Subcutaneous abdominal adipose tissue (tissue), 5 donors: ENCODE measurements around the gene THBS2.
"Not testable (repeated sequence)": the region's sequence is repeated elsewhere in the genome, so short reads cannot be mapped to it uniquely, and the experiment has no call there.

ENCODE experiments used
- H3K27ac ChIP-seq: one replicate; pipeline ENCODE4 v1.7.0; 2013; ENCODE audit warnings: low read depth, mild to moderate bottlenecking, inconsistent platforms, low read length, moderate library complexity
- H3K27me3 ChIP-seq, 5 donors: one replicate each; pipeline ENCODE4 v1.7.0; 2013; ENCODE audit warnings: low read length in 5 of 5, inconsistent platforms in 1 of 5; ENCODE audit not compliant: control insufficient read depth in 5 of 5, insufficient read depth in 4 of 5
- H3K36me3 ChIP-seq, 5 donors: one replicate each; pipeline ENCODE4 v1.7.0; 2013; ENCODE audit warnings: low read length in 5 of 5; ENCODE audit not compliant: control insufficient read depth in 5 of 5, insufficient read depth in 5 of 5
- H3K4me1 ChIP-seq, 5 donors: one replicate each; pipeline ENCODE4 v1.7.0; 2013; ENCODE audit warnings: low read length in 5 of 5, mild to moderate bottlenecking in 3 of 5, moderate library complexity in 1 of 5; ENCODE audit not compliant: control insufficient read depth in 5 of 5, insufficient read depth in 5 of 5
- H3K4me3 ChIP-seq, 5 donors: one replicate each; pipeline ENCODE4 v1.7.0; 2013; ENCODE audit warnings: low read length in 5 of 5, low read depth in 1 of 5
- H3K9ac ChIP-seq, 5 donors: one replicate each; pipeline ENCODE4 v1.7.0; 2013; ENCODE audit warnings: low read length in 5 of 5, mild to moderate bottlenecking in 4 of 5, moderate library complexity in 3 of 5
- H3K9me3 ChIP-seq, 5 donors: one replicate each; pipeline ENCODE4 v1.7.0; 2013; ENCODE audit warnings: low read length in 5 of 5; ENCODE audit not compliant: control insufficient read depth in 5 of 5
- donor health status: healthy.
- donor health status: healthy.
- donor health status: healthy.
- donor health status: healthy.
- donor health status: healthy.

THBS2 gene

DNA sequence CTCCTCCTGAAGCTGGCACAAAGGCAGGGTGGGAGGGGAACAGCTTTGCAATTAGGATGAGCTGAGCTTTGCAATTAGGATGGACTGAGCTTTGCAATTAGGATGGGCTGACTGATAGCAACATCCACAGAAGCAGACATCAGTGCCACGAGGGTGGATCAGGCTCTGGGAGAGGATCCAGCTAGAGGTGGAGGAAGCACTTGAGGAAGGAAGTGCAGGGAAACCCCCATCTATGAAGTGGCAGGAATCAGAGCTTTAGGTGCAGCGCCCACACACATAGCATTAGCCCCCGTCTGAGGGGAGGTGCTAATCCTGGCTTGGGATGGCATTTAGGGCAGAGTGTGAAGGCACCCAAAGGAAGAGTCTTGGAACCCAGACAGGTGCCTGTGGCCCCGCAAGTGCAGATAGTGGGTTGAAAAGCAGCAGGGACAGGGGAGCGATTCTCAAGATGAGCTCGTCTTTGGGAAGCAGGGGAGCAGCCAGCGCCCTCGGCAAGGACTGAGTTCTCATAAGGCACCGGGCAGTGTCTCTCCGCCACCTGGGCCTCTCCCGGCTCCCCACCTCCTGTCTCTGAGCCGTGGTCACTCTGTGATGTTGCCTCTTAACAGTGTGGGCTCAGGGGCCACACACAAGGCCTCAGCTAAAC lies 12.0 kb upstream of the THBS2 start:
- H3K36me3 ChIP-seq, result no peaks in the 10 kb centered on the region
- H3K4me3 ChIP-seq, result no peak overlapping the region
- H3K9me3 ChIP-seq, result no peaks in the 10 kb centered on the region
- no peaks in the 10 kb centered on the region for H3K27me3 ChIP-seq
- H3K9ac ChIP-seq, result no peak overlapping the region
- H3K4me1 ChIP-seq, result peaks cover 0 to 8% (median 5%) of the 10 kb centered on the region in 5 donors
- H3K27ac ChIP-seq, result no peak overlapping the region

DNA sequence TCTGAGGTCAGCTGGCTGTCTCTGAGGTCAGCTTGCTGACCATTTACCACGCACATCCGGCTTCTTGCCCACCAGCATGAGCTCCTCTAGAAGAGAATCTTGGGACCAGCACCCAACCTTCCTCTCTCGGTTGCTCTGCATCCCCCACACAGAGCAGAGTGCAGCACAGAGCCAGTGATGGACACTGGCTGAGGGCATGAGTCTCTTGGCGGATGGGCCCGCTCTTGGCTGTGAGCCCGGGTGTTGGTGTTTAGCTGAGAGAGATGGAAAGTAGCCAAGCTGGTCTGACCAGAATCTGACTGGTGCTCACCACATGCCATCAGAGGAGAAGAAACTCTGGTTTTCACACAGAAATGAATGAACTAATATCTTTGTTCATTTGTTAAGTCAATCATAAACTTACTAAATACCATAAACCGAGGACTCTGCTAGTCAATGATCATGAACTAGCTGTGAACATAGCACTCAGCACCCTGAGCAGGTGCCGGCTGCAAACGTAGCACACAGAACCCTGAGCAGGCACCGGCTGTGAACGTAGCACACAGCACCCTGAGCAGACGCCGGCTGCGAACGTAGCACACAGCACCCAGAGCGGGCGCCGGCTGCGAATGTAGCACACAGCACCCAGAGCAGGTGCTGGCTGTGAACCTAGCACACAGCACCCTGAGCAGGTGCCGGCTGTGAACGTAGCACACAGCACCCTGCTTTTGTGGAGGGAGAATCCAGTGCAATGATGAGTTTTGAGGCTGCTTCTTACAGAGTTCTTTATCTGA lies 10.4 kb upstream of the THBS2 start:
- Histone ChIP-seq H3K4me3 (no peak overlapping the region), H3K36me3 (no peaks in the 10 kb centered on the region), H3K9me3 (no peaks in the 10 kb centered on the region), H3K9ac (no peak overlapping the region), H3K4me1 (peaks cover 0 to 2% (median 1%) of the 10 kb centered on the region in 5 donors), H3K27me3 (no peaks in the 10 kb centered on the region), H3K27ac (no peak overlapping the region)

DNA sequence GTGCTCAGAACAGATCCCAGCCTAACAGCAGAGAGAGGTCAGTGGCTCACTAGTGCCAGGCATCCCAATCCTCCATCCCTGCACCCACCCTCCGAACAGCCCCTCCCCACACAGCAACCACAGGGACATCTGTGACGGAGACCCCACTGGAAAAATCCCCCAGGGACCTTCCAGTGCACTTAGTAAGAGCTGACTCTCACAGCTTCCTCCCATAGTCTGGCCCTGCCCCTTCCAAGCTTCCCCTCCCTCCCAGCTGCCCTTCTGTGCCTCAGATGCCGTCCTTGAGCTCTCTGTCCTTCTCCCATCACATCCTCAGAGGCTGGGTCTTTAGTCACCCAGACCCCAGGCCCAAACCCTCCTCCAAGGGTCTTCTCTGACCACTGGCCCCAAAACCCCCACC lies 9.7 kb upstream of the THBS2 start:
- no peak overlapping the region for H3K27ac ChIP-seq
- H3K9ac ChIP-seq, result no peak overlapping the region
- H3K27me3 ChIP-seq, result no peaks in the 10 kb centered on the region
- no peaks in the 10 kb centered on the region for H3K9me3 ChIP-seq
- no peak overlapping the region for H3K4me3 ChIP-seq
- no peaks in the 10 kb centered on the region for H3K36me3 ChIP-seq
- H3K4me1 ChIP-seq, result no peaks in the 10 kb centered on the region

DNA sequence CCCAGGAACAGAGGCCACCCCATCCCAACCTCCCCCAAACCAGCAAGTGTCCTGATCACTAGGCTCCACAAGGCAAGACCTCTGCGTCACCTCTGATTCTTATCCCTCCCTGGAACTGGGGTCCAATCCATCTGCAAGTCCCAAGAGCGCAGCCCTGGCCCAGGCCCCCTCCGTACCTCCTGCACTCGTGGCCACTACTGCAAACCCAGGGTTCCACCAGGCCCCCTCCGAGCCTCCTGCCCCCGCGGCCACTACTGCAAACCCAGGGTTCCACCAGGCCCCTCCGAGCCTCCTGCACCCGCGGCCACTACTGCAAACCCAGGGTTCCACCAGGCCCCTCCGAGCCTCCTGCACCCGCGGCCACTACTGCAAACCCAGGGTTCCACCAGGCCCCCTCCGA lies 9.0 kb upstream of the THBS2 start:
- H3K4me1 ChIP-seq, H3K9ac ChIP-seq, H3K27ac ChIP-seq, H3K27me3 ChIP-seq, H3K9me3 ChIP-seq, H3K36me3 ChIP-seq, H3K4me3 ChIP-seq: not testable (repeated sequence)

DNA sequence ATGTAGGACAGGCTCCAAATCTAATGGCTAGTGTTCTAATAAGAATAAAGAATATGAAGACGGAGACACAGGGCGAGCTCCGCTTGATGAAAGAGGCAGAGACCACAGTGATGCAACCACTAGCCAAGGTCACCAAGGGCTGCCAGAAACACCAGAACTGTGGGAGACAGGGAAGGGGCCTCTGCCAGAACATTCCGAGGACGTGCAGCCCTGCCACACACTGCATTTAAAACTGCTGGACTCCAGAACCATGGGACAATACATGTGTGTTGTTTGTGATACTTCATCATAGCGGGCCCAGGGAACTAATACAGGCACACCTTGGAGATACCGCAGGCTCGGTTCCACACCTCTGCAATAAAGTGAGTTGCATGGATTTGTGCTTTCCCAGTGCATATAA lies 2.9 kb upstream of the THBS2 start:
- Histone ChIP-seq H3K27me3 (peaks cover 19 to 35% (median 23%) of the 10 kb centered on the region in 5 donors), H3K27ac (no peak overlapping the region), H3K9me3 (peaks cover 0 to 4% (median 0%) of the 10 kb centered on the region in 5 donors), H3K4me3 (no peak overlapping the region), H3K36me3 (no peaks in the 10 kb centered on the region), H3K4me1 (peaks cover 0 to 17% (median 15%) of the 10 kb centered on the region in 5 donors), H3K9ac (no peak overlapping the region)

DNA sequence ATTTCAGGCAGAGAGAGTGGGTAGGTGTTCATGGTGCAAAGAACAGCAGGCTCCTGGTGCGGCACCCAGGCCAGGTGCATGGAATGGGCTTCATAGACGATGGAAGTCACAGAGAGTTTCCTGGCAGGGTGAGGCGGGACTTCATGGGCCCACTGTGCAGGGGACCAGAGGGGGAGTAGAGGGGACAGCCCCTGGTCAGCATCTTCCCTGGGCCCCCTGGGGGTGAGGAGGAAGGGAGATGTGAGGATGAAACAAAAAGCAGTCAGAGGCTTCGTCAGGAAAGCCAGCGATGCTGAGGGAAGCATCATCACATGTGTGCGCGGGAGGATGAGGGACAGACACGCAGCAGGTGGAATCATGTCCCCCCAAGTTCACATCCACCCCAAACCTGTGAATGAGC lies 2.4 kb upstream of the THBS2 start:
- Histone ChIP-seq H3K9ac (no peak overlapping the region), H3K27me3 (peaks cover 19 to 38% (median 23%) of the 10 kb centered on the region in 5 donors), H3K4me3 (no peak overlapping the region)

DNA sequence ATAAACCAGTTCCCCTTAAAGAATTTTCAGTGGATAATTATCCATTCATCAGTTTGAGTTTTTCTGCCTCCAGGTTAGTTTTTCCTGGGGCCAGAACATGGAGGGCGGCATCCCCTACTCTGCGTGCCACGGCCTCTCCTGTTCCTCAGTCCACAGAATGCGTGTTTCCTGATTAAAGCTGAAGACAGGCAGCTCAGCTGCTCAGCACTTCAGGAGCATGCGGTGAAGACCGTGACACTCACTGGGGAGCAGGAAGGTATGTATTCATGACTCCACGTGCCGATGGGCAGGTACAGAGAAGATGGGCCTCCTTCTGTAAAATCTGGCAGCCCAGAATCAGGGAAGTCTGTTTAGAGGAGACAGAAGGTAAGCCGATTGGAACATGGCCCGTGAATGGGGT lies 2.0 kb upstream of the THBS2 start:
- H3K4me1 ChIP-seq, result peaks cover 0 to 17% (median 15%) of the 10 kb centered on the region in 5 donors
- peaks cover 19 to 41% (median 23%) of the 10 kb centered on the region in 5 donors for H3K27me3 ChIP-seq

More for the DNA sequence above, 2.4 kb upstream of the THBS2 start:
- Histone ChIP-seq H3K4me1 (peaks cover 0 to 17% (median 15%) of the 10 kb centered on the region in 5 donors), H3K27ac (no peak overlapping the region), H3K9me3 (peaks cover 0 to 4% (median 0%) of the 10 kb centered on the region in 5 donors), H3K36me3 (no peaks in the 10 kb centered on the region)

DNA sequence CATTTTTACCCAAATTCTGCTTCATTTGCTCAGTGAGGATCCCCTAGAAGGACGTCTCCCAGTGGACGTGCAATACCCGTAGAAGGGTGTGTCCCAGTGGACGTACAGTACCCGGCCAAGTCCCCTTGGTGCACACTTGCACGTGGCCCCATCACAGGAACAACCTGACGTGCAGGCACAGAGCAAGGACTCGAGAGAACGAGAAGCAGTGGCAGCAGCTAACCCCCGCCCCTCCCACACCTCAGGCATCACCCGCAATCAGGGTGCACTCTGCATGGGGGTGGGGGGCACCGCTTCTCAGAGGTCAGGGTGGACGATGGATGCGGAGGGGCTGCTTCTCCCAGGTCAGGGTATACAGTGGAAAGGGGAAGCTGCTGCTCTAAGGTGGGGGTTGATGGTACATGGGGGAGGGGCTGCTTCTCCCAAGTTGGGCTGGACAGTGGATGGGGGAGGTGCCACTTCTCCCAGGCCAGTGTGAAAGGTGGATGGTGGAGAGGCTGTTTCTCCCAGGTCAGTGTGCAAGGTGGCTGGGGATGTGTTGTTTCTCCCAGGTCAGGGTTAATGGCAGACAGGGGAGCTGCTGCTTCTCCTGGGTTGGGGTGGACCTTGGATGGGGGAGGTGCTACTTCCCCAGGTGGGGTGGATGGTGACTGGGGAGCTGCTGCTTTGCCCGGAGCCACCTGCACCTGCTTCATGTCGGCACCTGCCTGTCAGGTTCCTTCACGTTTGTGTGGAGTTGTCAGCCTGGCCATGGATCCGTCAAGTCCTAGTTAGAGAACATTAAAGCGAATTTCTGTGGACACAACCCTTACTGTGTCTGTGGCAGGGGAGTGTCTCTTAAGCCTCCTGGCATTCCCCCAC lies 1.0 kb upstream of the THBS2 start:
- peak overlapping the region in 1 of 5 donors; percentile 17 for H3K4me3 ChIP-seq
- H3K27me3 ChIP-seq, result peaks cover 19 to 46% (median 24%) of the 10 kb centered on the region in 5 donors
- no peaks in the 10 kb centered on the region for H3K36me3 ChIP-seq
- H3K9me3 ChIP-seq, result peaks cover 0 to 4% (median 0%) of the 10 kb centered on the region in 5 donors
- H3K4me1 ChIP-seq, result peaks cover 0 to 17% (median 15%) of the 10 kb centered on the region in 5 donors
- H3K27ac ChIP-seq, result no peak overlapping the region
- no peak overlapping the region for H3K9ac ChIP-seq

More for the DNA sequence above, 2.0 kb upstream of the THBS2 start:
- Histone ChIP-seq H3K36me3 (no peaks in the 10 kb centered on the region), H3K9me3 (peaks cover 0 to 4% (median 0%) of the 10 kb centered on the region in 5 donors), H3K4me3 (no peak overlapping the region), H3K27ac (no peak overlapping the region), H3K9ac (no peak overlapping the region)

DNA sequence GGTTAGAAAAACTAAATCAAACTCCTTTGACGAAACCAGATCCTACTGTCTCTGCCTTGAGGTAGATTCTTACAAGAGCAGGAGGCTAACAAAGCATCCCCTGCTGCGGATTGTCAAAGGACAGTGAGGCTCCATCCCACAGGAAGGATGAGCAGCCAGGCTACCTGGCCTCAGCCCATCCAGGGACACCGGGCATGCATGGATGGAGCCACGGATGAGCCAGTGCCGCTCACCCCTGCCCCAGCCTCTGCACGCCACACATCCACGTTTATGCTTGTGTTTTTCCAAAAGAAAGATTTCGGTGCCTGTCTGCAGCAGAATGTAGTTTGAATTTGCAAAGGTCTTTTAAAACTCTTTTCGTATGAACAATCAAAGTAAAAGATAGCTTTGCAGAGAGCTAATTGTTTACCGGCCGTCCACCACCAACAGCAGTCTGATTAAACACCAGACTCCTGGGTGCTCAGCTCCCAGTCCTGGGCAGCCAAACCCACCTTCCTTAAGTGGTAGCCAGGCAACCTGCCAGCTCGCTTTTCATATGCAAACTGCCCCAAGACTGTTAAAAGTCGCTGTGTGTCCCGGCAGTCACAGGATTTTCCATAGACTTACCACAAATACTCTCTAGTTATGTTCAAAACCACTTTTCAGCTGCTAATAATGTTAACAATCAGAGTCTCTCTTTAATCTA lies 999 bp downstream of the THBS2 start:
- peaks cover 19 to 51% (median 32%) of the 10 kb centered on the region in 5 donors for H3K27me3 ChIP-seq
- peaks cover 0 to 3% (median 0%) of the 10 kb centered on the region in 5 donors for H3K9me3 ChIP-seq
- peak overlapping the region; percentile 52 for H3K27ac ChIP-seq

More for the DNA sequence above, 999 bp downstream of the THBS2 start:
- Histone ChIP-seq H3K4me1 (peaks cover 0 to 17% (median 15%) of the 10 kb centered on the region in 5 donors), H3K4me3 (peak overlapping the region; percentile 29 to 66 (median 55)), H3K9ac (peak overlapping the region in 1 of 5 donors; percentile 2), H3K36me3 (peaks cover 0 to 12% (median 9%) of the 10 kb centered on the region in 5 donors)
